ENCODE data around the gene MTSS2.

DNA sequence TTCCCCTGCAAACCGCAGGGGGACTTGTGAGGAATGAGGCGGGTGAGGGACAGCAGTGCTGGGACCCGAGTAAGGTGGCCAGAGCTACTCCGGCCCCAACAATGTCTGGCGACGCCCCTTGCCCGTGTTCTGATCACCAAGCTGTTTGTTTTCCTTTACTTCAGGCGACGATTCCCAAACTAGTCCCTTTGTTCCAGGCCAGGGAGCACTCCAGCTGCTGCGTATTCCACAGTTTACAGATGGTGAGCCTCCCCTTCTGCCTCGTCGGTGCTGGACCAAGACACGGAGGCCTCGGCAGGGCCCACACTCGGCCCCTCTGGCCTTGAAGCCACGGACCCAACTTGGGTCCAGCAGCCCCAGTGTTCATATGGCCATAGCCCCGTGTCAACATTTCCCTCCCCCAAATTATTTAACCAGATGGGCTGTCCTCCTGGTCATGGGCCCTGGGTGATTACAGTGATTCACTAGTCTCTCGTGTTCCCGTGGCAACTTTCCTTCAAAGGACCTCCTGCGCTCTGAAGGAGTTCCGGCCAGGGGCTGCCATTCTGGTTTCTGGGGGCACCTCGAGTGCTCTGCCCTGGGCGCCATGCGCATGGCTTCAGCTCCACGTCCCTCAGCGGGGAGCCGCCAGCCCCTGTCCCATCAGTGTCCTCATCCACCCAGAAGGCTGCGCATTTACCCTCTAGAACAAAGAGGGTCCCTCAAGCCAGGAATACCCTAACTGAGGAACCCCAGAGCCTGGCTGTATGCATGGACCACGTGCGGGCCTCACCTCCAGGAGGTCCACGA lies 24.8 kb upstream of the MTSS2 start:
- TF ChIP-seq, protein P1, sequence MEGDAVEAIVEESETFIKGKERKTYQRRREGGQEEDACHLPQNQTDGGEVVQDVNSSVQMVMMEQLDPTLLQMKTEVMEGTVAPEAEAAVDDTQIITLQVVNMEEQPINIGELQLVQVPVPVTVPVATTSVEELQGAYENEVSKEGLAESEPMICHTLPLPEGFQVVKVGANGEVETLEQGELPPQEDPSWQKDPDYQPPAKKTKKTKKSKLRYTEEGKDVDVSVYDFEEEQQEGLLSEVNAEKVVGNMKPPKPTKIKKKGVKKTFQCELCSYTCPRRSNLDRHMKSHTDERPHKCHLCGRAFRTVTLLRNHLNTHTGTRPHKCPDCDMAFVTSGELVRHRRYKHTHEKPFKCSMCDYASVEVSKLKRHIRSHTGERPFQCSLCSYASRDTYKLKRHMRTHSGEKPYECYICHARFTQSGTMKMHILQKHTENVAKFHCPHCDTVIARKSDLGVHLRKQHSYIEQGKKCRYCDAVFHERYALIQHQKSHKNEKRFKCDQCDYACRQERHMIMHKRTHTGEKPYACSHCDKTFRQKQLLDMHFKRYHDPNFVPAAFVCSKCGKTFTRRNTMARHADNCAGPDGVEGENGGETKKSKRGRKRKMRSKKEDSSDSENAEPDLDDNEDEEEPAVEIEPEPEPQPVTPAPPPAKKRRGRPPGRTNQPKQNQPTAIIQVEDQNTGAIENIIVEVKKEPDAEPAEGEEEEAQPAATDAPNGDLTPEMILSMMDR (IDR thresholded peaks at IDR 0.05): no peak
- TF ChIP-seq FOXM1 (IDR thresholded peaks at IDR 0.05; ENCODE audit: low read depth): no peak
- TF ChIP-seq, protein P2, sequence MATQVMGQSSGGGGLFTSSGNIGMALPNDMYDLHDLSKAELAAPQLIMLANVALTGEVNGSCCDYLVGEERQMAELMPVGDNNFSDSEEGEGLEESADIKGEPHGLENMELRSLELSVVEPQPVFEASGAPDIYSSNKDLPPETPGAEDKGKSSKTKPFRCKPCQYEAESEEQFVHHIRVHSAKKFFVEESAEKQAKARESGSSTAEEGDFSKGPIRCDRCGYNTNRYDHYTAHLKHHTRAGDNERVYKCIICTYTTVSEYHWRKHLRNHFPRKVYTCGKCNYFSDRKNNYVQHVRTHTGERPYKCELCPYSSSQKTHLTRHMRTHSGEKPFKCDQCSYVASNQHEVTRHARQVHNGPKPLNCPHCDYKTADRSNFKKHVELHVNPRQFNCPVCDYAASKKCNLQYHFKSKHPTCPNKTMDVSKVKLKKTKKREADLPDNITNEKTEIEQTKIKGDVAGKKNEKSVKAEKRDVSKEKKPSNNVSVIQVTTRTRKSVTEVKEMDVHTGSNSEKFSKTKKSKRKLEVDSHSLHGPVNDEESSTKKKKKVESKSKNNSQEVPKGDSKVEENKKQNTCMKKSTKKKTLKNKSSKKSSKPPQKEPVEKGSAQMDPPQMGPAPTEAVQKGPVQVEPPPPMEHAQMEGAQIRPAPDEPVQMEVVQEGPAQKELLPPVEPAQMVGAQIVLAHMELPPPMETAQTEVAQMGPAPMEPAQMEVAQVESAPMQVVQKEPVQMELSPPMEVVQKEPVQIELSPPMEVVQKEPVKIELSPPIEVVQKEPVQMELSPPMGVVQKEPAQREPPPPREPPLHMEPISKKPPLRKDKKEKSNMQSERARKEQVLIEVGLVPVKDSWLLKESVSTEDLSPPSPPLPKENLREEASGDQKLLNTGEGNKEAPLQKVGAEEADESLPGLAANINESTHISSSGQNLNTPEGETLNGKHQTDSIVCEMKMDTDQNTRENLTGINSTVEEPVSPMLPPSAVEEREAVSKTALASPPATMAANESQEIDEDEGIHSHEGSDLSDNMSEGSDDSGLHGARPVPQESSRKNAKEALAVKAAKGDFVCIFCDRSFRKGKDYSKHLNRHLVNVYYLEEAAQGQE (IDR thresholded peaks at IDR 0.05; ENCODE audit: low read depth, low read length): no peak
- TF ChIP-seq, protein P3, sequence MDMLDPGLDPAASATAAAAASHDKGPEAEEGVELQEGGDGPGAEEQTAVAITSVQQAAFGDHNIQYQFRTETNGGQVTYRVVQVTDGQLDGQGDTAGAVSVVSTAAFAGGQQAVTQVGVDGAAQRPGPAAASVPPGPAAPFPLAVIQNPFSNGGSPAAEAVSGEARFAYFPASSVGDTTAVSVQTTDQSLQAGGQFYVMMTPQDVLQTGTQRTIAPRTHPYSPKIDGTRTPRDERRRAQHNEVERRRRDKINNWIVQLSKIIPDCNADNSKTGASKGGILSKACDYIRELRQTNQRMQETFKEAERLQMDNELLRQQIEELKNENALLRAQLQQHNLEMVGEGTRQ (IDR thresholded peaks at IDR 0.05; ENCODE audit: borderline replicate concordance, low read depth, low read length): no peak
- TF ChIP-seq POLR2AphosphoS5 (IDR thresholded peaks at IDR 0.05; ENCODE audit: low read depth, low read length): no peak
- TF ChIP-seq, protein P4, sequence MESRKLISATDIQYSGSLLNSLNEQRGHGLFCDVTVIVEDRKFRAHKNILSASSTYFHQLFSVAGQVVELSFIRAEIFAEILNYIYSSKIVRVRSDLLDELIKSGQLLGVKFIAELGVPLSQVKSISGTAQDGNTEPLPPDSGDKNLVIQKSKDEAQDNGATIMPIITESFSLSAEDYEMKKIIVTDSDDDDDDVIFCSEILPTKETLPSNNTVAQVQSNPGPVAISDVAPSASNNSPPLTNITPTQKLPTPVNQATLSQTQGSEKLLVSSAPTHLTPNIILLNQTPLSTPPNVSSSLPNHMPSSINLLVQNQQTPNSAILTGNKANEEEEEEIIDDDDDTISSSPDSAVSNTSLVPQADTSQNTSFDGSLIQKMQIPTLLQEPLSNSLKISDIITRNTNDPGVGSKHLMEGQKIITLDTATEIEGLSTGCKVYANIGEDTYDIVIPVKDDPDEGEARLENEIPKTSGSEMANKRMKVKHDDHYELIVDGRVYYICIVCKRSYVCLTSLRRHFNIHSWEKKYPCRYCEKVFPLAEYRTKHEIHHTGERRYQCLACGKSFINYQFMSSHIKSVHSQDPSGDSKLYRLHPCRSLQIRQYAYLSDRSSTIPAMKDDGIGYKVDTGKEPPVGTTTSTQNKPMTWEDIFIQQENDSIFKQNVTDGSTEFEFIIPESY (IDR thresholded peaks at IDR 0.05; ENCODE audit: borderline replicate concordance, low read depth): no peak
- no peak for TF ChIP-seq TEAD4 (IDR thresholded peaks at IDR 0.05; ENCODE audit: borderline replicate concordance, insufficient read depth)
- TF ChIP-seq RCOR1 (IDR thresholded peaks at IDR 0.05; ENCODE audit: low read length): no peak
- TF ChIP-seq FOXJ3 (CRISPR knock-in tag; IDR thresholded peaks at IDR 0.05): no peak
- TF ChIP-seq, protein P5, sequence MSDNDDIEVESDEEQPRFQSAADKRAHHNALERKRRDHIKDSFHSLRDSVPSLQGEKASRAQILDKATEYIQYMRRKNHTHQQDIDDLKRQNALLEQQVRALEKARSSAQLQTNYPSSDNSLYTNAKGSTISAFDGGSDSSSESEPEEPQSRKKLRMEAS (IDR thresholded peaks at IDR 0.05; ENCODE audit: low read depth): no peak
- no peak for TF ChIP-seq NRF1 (IDR thresholded peaks at IDR 0.05; ENCODE audit: low read depth, low read length)
- no peak for TF ChIP-seq JUND (IDR thresholded peaks at IDR 0.05)
